Esophagus squamous epithelium (tissue), 5 donors: ENCODE data around the gene C2orf42. TPM values are rescaled to one million over a fixed set of nuclear protein-coding genes. Genes with fewer than 3 reads are reported as not detected.
"Not testable (repeated sequence)": the region's sequence is repeated elsewhere in the genome, so short reads cannot be mapped to it uniquely, and the experiment has no call there.

Experiments used
- DNase-seq: peaks from one replicate; lab custom pipeline; 2025; lab: John Stamatoyannopoulos, UW
- H3K27ac ChIP-seq, 4 donors: fragments of 200-600 bp; sonication (generic); one replicate each; pipeline ENCODE4 v1.5.1; 2016 to 2019; ENCODE audit warnings: mild to moderate bottlenecking in 1 of 4
- H3K27me3 ChIP-seq, 4 donors: fragments of 200-600 bp; sonication (generic); 1 replicate in 3 of 4; 2 replicates in 1 of 4; pipeline versions ENCODE4 v1.5.1 to v1.6.0; 2017 to 2021; ENCODE audit warnings: antibody characterized with exemption in 1 of 4
- H3K36me3 ChIP-seq, 3 donors: fragments of 200-600 bp; sonication (generic); one replicate each; pipeline ENCODE4 v1.5.1; 2016 to 2019
- H3K4me1 ChIP-seq, 3 donors: fragments of 200-600 bp; sonication (generic); one replicate each; pipeline ENCODE4 v1.5.1; 2017 to 2019
- H3K4me3 ChIP-seq, 4 donors: fragments of 200-600 bp; sonication (generic); 1 replicate in 3 of 4; 2 replicates in 1 of 4; pipeline ENCODE4 v1.5.1; 2016 to 2019; ENCODE audit warnings: mild to moderate bottlenecking in 2 of 4, moderate library complexity in 1 of 4
- H3K9me3 ChIP-seq, 3 donors: fragments of 200-600 bp; sonication (generic); one replicate each; pipeline ENCODE4 v1.5.1; 2016 to 2019
- CTCF ChIP-seq, 6 experiments: fragments of 450-650 bp in 4 of 6; fragments of 200-600 bp in 2 of 6; sonication (generic) in 2 of 6; IDR thresholded peaks; one replicate each; pipeline ENCODE4 v1.5.1; 2016 to 2019; ENCODE audit warnings: antibody characterized with exemption in 6 of 6, mild to moderate bottlenecking in 4 of 6, moderate library complexity in 4 of 6
- POLR2A ChIP-seq, 4 donors: fragments of 450-650 bp; IDR thresholded peaks; one replicate each; pipeline ENCODE4 v1.6.1; 2017; ENCODE audit warnings: antibody characterized with exemption in 4 of 4, mild to moderate bottlenecking in 4 of 4, moderate library complexity in 3 of 4
- WGBS, 2 donors: methylation state at CpG; one replicate each; pipeline ENCODE4 v1.1.5; 2018; 5-methylcytosine and 5-hydroxymethylcytosine counted together
- intact Hi-C: fragments of 100-400 bp; cut with DNase I; formaldehyde crosslinking; loops from one replicate; pipeline ENCODE4 v1.15.0; 2022
- total RNA-seq, 4 donors: library from RNA; depleted of rRNA; stranded (reverse); fragments of >200 nt; gene quantifications; one replicate each; pipeline ENCODE4 v1.1.0, GENCODE V29; 2016
- donor health status: DM: yes; HTN: yes; CAD: no.

The C2orf42 gene
- total RNA-seq, 4 donors from 2014 or later: 4.5 to 15.1 (median 8.7) TPM

GRCh38 chr2:70173520-70173919 is 17.3 kb downstream of the C2orf42 start:
- Histone ChIP-seq H3K9me3 (no peaks in the 10 kb centered on the region), H3K27ac (no peak overlapping the region), H3K4me3 (no peak overlapping the region), H3K36me3 (peaks cover 5 to 100% (median 20%) of the 10 kb centered on the region in 3 donors), H3K27me3 (no peaks in the 10 kb centered on the region), H3K4me1 (no peaks in the 10 kb centered on the region)
- intact Hi-C loops: no loop called here
- DNase-seq: no peak
- 71 to 87% methylated on average over 8 of the region's 8 CpGs for WGBS, 2 donors
- TF ChIP-seq POLR2A (IDR thresholded peaks at IDR 0.05) (no peak), CTCF (IDR thresholded peaks at IDR 0.05) (no peak)

- H3K4me1 ChIP-seq, H3K9me3 ChIP-seq, H3K27ac ChIP-seq, H3K4me3 ChIP-seq, H3K27me3 ChIP-seq, DNase-seq, intact Hi-C loops: not testable (repeated sequence)
- peaks cover 5 to 100% (median 24%) of the 10 kb centered on the region in 3 donors for H3K36me3 ChIP-seq
- WGBS, 2 donors: 95 to 96% methylated on average over 6 to 11 of the region's 11 CpGs
These were observed 21.1 kb downstream of the C2orf42 start for GRCh38 chr2:70169654-70170245.

GRCh38 chr2:70161069-70161534 is 29.7 kb downstream of the C2orf42 start:
- Histone ChIP-seq H3K9me3 (no peaks in the 10 kb centered on the region), H3K4me3 (no peak overlapping the region), H3K36me3 (peaks cover 7 to 99% (median 33%) of the 10 kb centered on the region in 3 donors), H3K27ac (peak overlapping the region in 3 of 4 donors; percentile 19 to 54 (median 53)), H3K27me3 (no peaks in the 10 kb centered on the region), H3K4me1 (no peaks in the 10 kb centered on the region)
- no peak for DNase-seq
- TF ChIP-seq CTCF (IDR thresholded peaks at IDR 0.05) (no peak), POLR2A (IDR thresholded peaks at IDR 0.05) (no peak)
- 43 to 60% methylated on average over 2 of the region's 2 CpGs for WGBS, 2 donors
- intact Hi-C loops: no loop called here

- Histone ChIP-seq H3K9me3 (no peaks in the 10 kb centered on the region), H3K4me3 (no peak overlapping the region), H3K4me1 (no peaks in the 10 kb centered on the region), H3K27me3 (no peaks in the 10 kb centered on the region), H3K36me3 (peaks cover 7 to 99% (median 27%) of the 10 kb centered on the region in 3 donors), H3K27ac (peak overlapping the region in 2 of 4 donors; percentile 47 to 54)
- DNase-seq: no peak
- 86 to 94% methylated on average over 6 of the region's 6 CpGs for WGBS, 2 donors
- TF ChIP-seq POLR2A (IDR thresholded peaks at IDR 0.05) (no peak), CTCF (IDR thresholded peaks at IDR 0.05) (no peak)
- intact Hi-C loops: no loop called here
These were observed 30.3 kb downstream of the C2orf42 start for GRCh38 chr2:70160545-70160944.

GRCh38 chr2:70149130-70149686 is 41.6 kb downstream of the C2orf42 start:
- Histone ChIP-seq H3K4me1 (peaks cover 0 to 13% (median 0%) of the 10 kb centered on the region in 3 donors), H3K36me3 (peaks cover 0 to 35% (median 0%) of the 10 kb centered on the region in 3 donors)
- intact Hi-C loops, H3K9me3 ChIP-seq, H3K27ac ChIP-seq, H3K27me3 ChIP-seq, H3K4me3 ChIP-seq, DNase-seq: not testable (repeated sequence)
- WGBS, 2 donors: 97 to 100% methylated on average over 3 to 13 of the region's 19 CpGs

DNA sequence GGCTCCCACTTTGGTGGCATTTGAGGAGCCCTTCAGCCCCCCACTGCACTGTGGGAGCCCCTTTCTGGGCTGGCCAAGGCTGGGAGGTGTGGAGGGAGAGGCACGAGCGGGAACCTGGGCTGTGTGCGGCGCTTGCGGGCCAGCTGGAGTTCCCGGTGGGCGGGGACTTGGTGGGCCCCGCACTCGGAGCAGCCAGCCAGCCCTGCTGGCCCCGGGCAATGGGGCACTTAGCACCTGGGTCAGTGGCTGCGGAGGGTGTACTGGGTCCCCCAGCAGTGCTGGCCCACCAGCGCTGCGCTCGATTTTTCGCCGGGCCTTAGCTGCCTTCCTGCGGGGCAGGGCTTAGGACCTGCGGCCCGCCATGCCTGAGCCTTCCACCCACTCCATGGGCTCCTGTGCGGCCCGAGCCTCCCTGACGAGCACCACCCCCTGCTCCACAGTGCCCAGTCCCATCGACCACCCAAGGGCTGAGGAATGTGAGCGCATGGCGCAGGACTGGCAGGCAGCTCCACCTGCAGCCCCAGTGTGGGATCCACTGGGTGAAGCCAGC is 42.5 kb downstream of the C2orf42 start:
- 97 to 100% methylated on average over 1 to 5 of the region's 25 CpGs for WGBS, 2 donors
- H3K27me3 ChIP-seq, DNase-seq, intact Hi-C loops, H3K27ac ChIP-seq, H3K9me3 ChIP-seq, H3K4me3 ChIP-seq: not testable (repeated sequence)
- Histone ChIP-seq H3K36me3 (peaks cover 0 to 35% (median 0%) of the 10 kb centered on the region in 3 donors), H3K4me1 (peaks cover 4 to 19% (median 5%) of the 10 kb centered on the region in 3 donors)
